GM12878 (cell line): ENCODE results near the gene SIX5. TPM values are rescaled to one million over a fixed set of nuclear protein-coding genes. Genes with fewer than 3 reads are reported as not detected.

Source experiments
- BACH1 ChIP-seq: fragments of 450-650 bp; IDR thresholded peaks from 2 replicates; pipeline ENCODE4 v1.6.1; 2017; ENCODE audit warnings: mild to moderate bottlenecking, borderline replicate concordance
- BHLHE40 ChIP-seq, 2 experiments: fragments of 450-650 bp in 1 of 2; IDR thresholded peaks; 2 replicates each; pipeline ENCODE4 v1.6.1; 2011 to 2017; ENCODE audit warnings: low read depth in 2 of 2, borderline replicate concordance in 1 of 2, improper control_type of control experiment in 1 of 2, low read length in 1 of 2, mild to moderate bottlenecking in 1 of 2
- CBFB ChIP-seq: IDR thresholded peaks from 2 replicates; pipeline ENCODE4 v1.6.1; 2016; ENCODE audit warnings: antibody characterized with exemption, low read depth
- CUX1 ChIP-seq: IDR thresholded peaks from 2 replicates; pipeline ENCODE4 v1.6.1; 2012; ENCODE audit warnings: improper control_type of control experiment, low read depth, low read length; ENCODE audit not compliant: insufficient replicate concordance
- GATAD2B ChIP-seq: fragments of 450-650 bp; conservative IDR thresholded peaks from 2 replicates; pipeline ENCODE4 v1.6.1; 2017; ENCODE audit warnings: low read depth, mild to moderate bottlenecking, moderate library complexity
- MTA2 ChIP-seq: fragments of 450-650 bp; IDR thresholded peaks from 2 replicates; pipeline ENCODE4 v1.6.1; 2016; ENCODE audit warnings: low read depth, mild to moderate bottlenecking, moderate library complexity
- polyA plus RNA-seq, 11 experiments: library from polyadenylated mRNA; depleted of rRNA in 4 of 11; unstranded in 6 of 11; stranded (reverse) in 5 of 11; fragments of >200 nt; fragmentation: Nextera tagmentation in 4 of 11; fragmentation: Illumina TruSeq in 1 of 11; extraction: Ambion mirVana in 4 of 11; extraction: Trizol in 1 of 11; gene quantifications; 1 replicate in 1 of 11; 2 replicates in 10 of 11; pipeline versions ENCODE4 v1.2.1 to v1.2.3, GENCODE V29; 2011 to 2016; ENCODE audit warnings: inconsistent platforms in 2 of 11, missing spikeins in 2 of 11, low read depth in 1 of 11
- total RNA-seq, 4 experiments: library from RNA; depleted of rRNA in 3 of 4; stranded (reverse); fragments of >200 nt in 3 of 4; fragmentation: Illumina TruSeq in 1 of 4; extraction: Trizol in 1 of 4; gene quantifications; 2 replicates each; pipeline versions ENCODE4 v1.2.1 to v1.2.3, GENCODE V29; 2013 to 2021

SIX5 gene
- total and polyA plus RNA-seq, 10 of the 15 experiments (the other 5 are each of a cell fraction or from before 2014, with no cell fraction given), result 1.9 to 10.5 (median 3.0) TPM; not detected in 2

GRCh38 chr19:45790942-45791341, 21.9 kb upstream of the SIX5 start (continued):
- TF ChIP-seq GATAD2B, result no peak
- 0 out of 2 replicates have a peak, but pooled peaks have one; percentile 11 for TF ChIP-seq MTA2
- TF ChIP-seq BACH1, result no peak
- TF ChIP-seq BHLHE40 (IDR thresholded peaks at IDR 0.05; ENCODE audit: borderline replicate concordance in 1 of 2, low read depth in 2 of 2, low read length in 1 of 2), result no peak
- no peak for TF ChIP-seq CUX1
- TF ChIP-seq CBFB, result peak; percentile 83
